Adrenal gland (tissue), 19 donors: Measurements from ENCODE around the gene STAT6. TPM values are rescaled to one million over a fixed set of nuclear protein-coding genes. Genes with fewer than 3 reads are reported as not detected.

Source experiments
- DNase-seq, 7 donors: peaks; one replicate each; pipeline ENCODE4 v3.0.0-alpha.2; 2019 to 2020
- H3K27ac ChIP-seq, 5 donors: fragments of 200-600 bp; sonication (generic) in 4 of 5; 1 replicate in 3 of 5; 2 replicates in 2 of 5; pipeline versions ENCODE4 v1.5.1 to v1.8.0; 2016 to 2020; ENCODE audit warnings: mild to moderate bottlenecking in 1 of 5
- H3K27me3 ChIP-seq: fragments of 200-600 bp; 2 replicates; pipeline ENCODE4 v1.8.0; 2021
- H3K36me3 ChIP-seq, 2 donors: fragments of 200-600 bp; replicated peaks in 1 of 2; 1 replicate in 1 of 2; 2 replicates in 1 of 2; pipeline versions ENCODE4 v1.5.1 to v1.8.0; 2018 to 2022
- H3K4me1 ChIP-seq, 2 donors: fragments of 200-600 bp; replicated peaks in 1 of 2; 1 replicate in 1 of 2; 2 replicates in 1 of 2; pipeline versions ENCODE4 v1.5.1 to v1.8.0; 2018 to 2021
- H3K4me3 ChIP-seq, 4 donors: fragments of 200-600 bp; sonication (generic) in 3 of 4; one replicate each; pipeline ENCODE4 v1.5.1; 2016 to 2018
- H3K9me3 ChIP-seq, 3 donors: fragments of 200-600 bp; sonication (generic) in 1 of 3; replicated peaks in 1 of 3; 1 replicate in 2 of 3; 2 replicates in 1 of 3; pipeline versions ENCODE4 v1.5.1 to v1.8.0; 2016 to 2021
- CTCF ChIP-seq, 6 experiments: fragments of 450-650 bp in 4 of 6; fragments of 200-600 bp in 2 of 6; sonication (generic) in 1 of 6; IDR thresholded peaks; 1 replicate in 5 of 6; 2 replicates in 1 of 6; pipeline versions ENCODE4 v1.5.1 to v1.8.0; 2016 to 2021; ENCODE audit warnings: antibody characterized with exemption in 6 of 6, mild to moderate bottlenecking in 2 of 6, moderate library complexity in 1 of 6
- POLR2A ChIP-seq, 2 donors: fragments of 450-650 bp; IDR thresholded peaks; one replicate each; pipeline ENCODE4 v1.6.1; 2017; ENCODE audit warnings: antibody characterized with exemption in 2 of 2, mild to moderate bottlenecking in 2 of 2, moderate library complexity in 1 of 2
- WGBS, 4 donors: extraction: QIAGEN DNeasy Blood & Tissue Kit in 2 of 4; methylation state at CpG; one replicate each; pipeline versions ENCODE4 v1.1.5 to v1.1.7; 2013 to 2017; 5-methylcytosine and 5-hydroxymethylcytosine counted together
- intact Hi-C, 2 donors: fragments of 100-400 bp; cut with DNase I; formaldehyde crosslinking; loops; one replicate each; pipeline versions ENCODE4 v1.14.1 to v1.15.0; 2022 to 2023
- long read RNA-seq, 10 donors: library from polyadenylated mRNA in 3 of 10; unstranded in 2 of 10; stranded (forward) in 1 of 10; transcript quantifications; one replicate each; pipeline ENCODE4 v2.0.0 and lab custom pipeline, GENCODE V29; 2021 to 2026
- polyA plus RNA-seq, 3 donors: library from polyadenylated mRNA; stranded (reverse); fragments of 200-250 nt in 2 of 3; fragments of 350-450 nt in 1 of 3; fragmentation: Illumina TruSeq in 1 of 3; extraction: RNeasy Lipid Tissue Mini Kit (QIAGEN cat#74804) in 1 of 3; gene quantifications; one replicate each; pipeline ENCODE4 v1.2.3, GENCODE V29; 2013 to 2014
- total RNA-seq, 9 donors: library from RNA; depleted of rRNA in 4 of 9; stranded (reverse); fragments of >200 nt in 4 of 9; fragments of 120-200 nt in 1 of 9; fragmentation: NEBNext Ultra II Directional in 1 of 9; extraction: Animal tissue kit (Norgen Biotek cat#: 25700) in 1 of 9; gene quantifications; one replicate each; pipeline versions ENCODE4 v1.1.0 to v1.2.4, GENCODE V29; 2013 to 2023
- donor health status: healthy with polysubstance abuse.
- donor health status: Bipolar disorder and iron deficiency.
- donor health status: DM: yes; HTN: yes; CAD: no.
- donor health status: DM: no; HTN: no; CAD: no.
- donor health status: DM: no; HTN: no; CAD: no.
- donor health status: DM: yes; HTN: yes; CAD: no.

STAT6 gene
- total RNA-seq (100 to 1,000 TPM in 8 of 9 donors, 10 to 100 TPM in 1; 71.9 to 227 (median 153) TPM), polyA plus RNA-seq (100 to 1,000 TPM; 102 to 321 (median 177) TPM)
- long read RNA-seq, donor 1, partial matches to known transcripts: 6 of 12 reads
- long read RNA-seq, donor 1, other reads (novel, unspliced or antisense): 0 of 12 reads
- long read RNA-seq, donor 2, partial matches to known transcripts: 17 of 21 reads
- long read RNA-seq, donor 2, other reads (novel, unspliced or antisense): 0 of 21 reads
- long read RNA-seq, donor 3, full-length matches to known transcripts: 4 of 26 reads
- long read RNA-seq, donor 3, partial matches to known transcripts: 22 of 26 reads
- long read RNA-seq, donor 3, other reads (novel, unspliced or antisense): 0 of 26 reads
- long read RNA-seq, donor 4, full-length matches to known transcripts: 5 of 21 reads
- long read RNA-seq, donor 4, partial matches to known transcripts: 6 of 21 reads
- long read RNA-seq, donor 4, other reads (novel, unspliced or antisense): 10 of 21 reads
- long read RNA-seq, donor 5, full-length matches to known transcripts: 166 of 281 reads
- long read RNA-seq, donor 5, partial matches to known transcripts: 64 of 281 reads
- long read RNA-seq, donor 5, other reads (novel, unspliced or antisense): 51 of 281 reads
- long read RNA-seq, donor 6, full-length matches to known transcripts: 2 of 37 reads
- long read RNA-seq, donor 6, partial matches to known transcripts: 6 of 37 reads
- long read RNA-seq, donor 6, other reads (novel, unspliced or antisense): 29 of 37 reads
- long read RNA-seq, donor 7, partial matches to known transcripts: 0 of 4 reads
- long read RNA-seq, donor 7, other reads (novel, unspliced or antisense): 0 of 4 reads
- long read RNA-seq, donor 8, full-length matches to known transcripts: 19 of 47 reads
- long read RNA-seq, donor 8, partial matches to known transcripts: 28 of 47 reads
- long read RNA-seq, donor 8, other reads (novel, unspliced or antisense): 0 of 47 reads
- long read RNA-seq, donor 9, partial matches to known transcripts: 45 of 52 reads
- long read RNA-seq, donor 9, other reads (novel, unspliced or antisense): 0 of 52 reads
- long read RNA-seq, donor 10, full-length matches to known transcripts: 11 of 17 reads
- long read RNA-seq, donor 10, partial matches to known transcripts: 6 of 17 reads
- long read RNA-seq, donor 10, other reads (novel, unspliced or antisense): 0 of 17 reads

- WGBS, 4 donors: 1 to 3% (median 1%) methylated on average over 13 of the region's 13 CpGs
- peak; percentile 79 to 92 (median 88) for DNase-seq
- H3K4me1 ChIP-seq: peaks cover 12 to 34% of the 10 kb centered on the region in 2 donors
- no peaks in the 10 kb centered on the region for H3K9me3 ChIP-seq
- peak; percentile 25 to 73 for TF ChIP-seq POLR2A (IDR thresholded peaks at IDR 0.05)
- TF ChIP-seq CTCF (IDR thresholded peaks at IDR 0.05): peak in 3 of 6 experiments; percentile 15 to 18 (median 16)
- no peaks in the 10 kb centered on the region for H3K27me3 ChIP-seq
- H3K4me3 ChIP-seq: peak within 1 kb of the TSS; percentile 27 to 98 (median 72)
- peaks cover 0 to 22% of the 10 kb centered on the region in 2 donors for H3K36me3 ChIP-seq
- intact Hi-C loops: loop anchor here (2.0 to 5.0 kb wide), 2 partner anchors 22 to 34 kb away; partner anchors contain the start of genes NAB2 (in 1 of the 2) and NEMP1 (in 1 of the 2)
- H3K27ac ChIP-seq: peak within 1 kb of the TSS; percentile 76 to 100 (median 99)
Measured at GRCh38 chr12:57111031-57111734, at the start of gene STAT6. Gene STAT6, minus strand, starts transcription at chr12:57111362. Its CDS starts 3,084 bp downstream, at chr12:57108278.

GRCh38 chr12:57160741-57161140 lies 49.6 kb upstream of the STAT6 start:
- peaks cover 0 to 57% of the 10 kb centered on the region in 2 donors for H3K36me3 ChIP-seq
- intact Hi-C loops: no loop called here
- H3K27ac ChIP-seq: peak overlapping the region in 1 of 5 donors; percentile 14
- H3K9me3 ChIP-seq: no peaks in the 10 kb centered on the region
- DNase-seq: no peak
- WGBS, 4 donors: 95 to 97% (median 96%) methylated on average over 14 of the region's 14 CpGs
- peaks cover 4 to 15% of the 10 kb centered on the region in 2 donors for H3K4me1 ChIP-seq
- no peak for TF ChIP-seq CTCF (IDR thresholded peaks at IDR 0.05)
- TF ChIP-seq POLR2A (IDR thresholded peaks at IDR 0.05): no peak
- no peaks in the 10 kb centered on the region for H3K27me3 ChIP-seq
- no peak overlapping the region for H3K4me3 ChIP-seq

- no peak for TF ChIP-seq POLR2A (IDR thresholded peaks at IDR 0.05)
- intact Hi-C loops: no loop called here
- Histone ChIP-seq H3K27me3 (no peaks in the 10 kb centered on the region), H3K9me3 (no peaks in the 10 kb centered on the region), H3K36me3 (peaks cover 0 to 57% of the 10 kb centered on the region in 2 donors), H3K4me3 (no peak overlapping the region), H3K27ac (peak overlapping the region in 1 of 5 donors; percentile 77), H3K4me1 (peaks cover 4 to 16% of the 10 kb centered on the region in 2 donors)
- DNase-seq: no peak
- 67 to 84% (median 82%) methylated on average over 4 of the region's 4 CpGs for WGBS, 4 donors
Measured at GRCh38 chr12:57160040-57160439, 48.9 kb upstream of the STAT6 start.

GRCh38 chr12:57159311-57159710 lies 48.1 kb upstream of the STAT6 start:
- intact Hi-C loops: no loop called here
- Histone ChIP-seq H3K36me3 (peaks cover 0 to 60% of the 10 kb centered on the region in 2 donors), H3K4me1 (peaks cover 4 to 23% of the 10 kb centered on the region in 2 donors), H3K27me3 (no peaks in the 10 kb centered on the region), H3K27ac (peak overlapping the region in 3 of 5 donors; percentile 22 to 77 (median 68)), H3K4me3 (no peak overlapping the region), H3K9me3 (no peaks in the 10 kb centered on the region)
- peak in 1 of 7 donors; percentile 52 for DNase-seq
- 55 to 79% (median 66%) methylated on average over 4 of the region's 4 CpGs for WGBS, 4 donors
- TF ChIP-seq CTCF (IDR thresholded peaks at IDR 0.05) (no peak), POLR2A (IDR thresholded peaks at IDR 0.05) (no peak)
